NCI-H2171 (cell line): ENCODE results near the gene GATA5.

Source experiments
- DNase-seq: peaks from one replicate; lab custom pipeline; 2025; lab: John Stamatoyannopoulos, UW

GATA5 gene

GRCh38 chr20:62472138-62472940 is 3.5 kb downstream of the GATA5 start:
- no peak for DNase-seq

GRCh38 chr20:62470459-62470858 is 5.3 kb downstream of the GATA5 start:
- no peak for DNase-seq

GRCh38 chr20:62470001-62470400 is 5.8 kb downstream of the GATA5 start:
- no peak for DNase-seq

- DNase-seq, result no peak
Observed at GRCh38 chr20:62469352-62469751, 6.4 kb downstream of the GATA5 start.

- no peak for DNase-seq
Observed at GRCh38 chr20:62466806-62467537, 8.8 kb downstream of the GATA5 start.

- no peak for DNase-seq
Observed at GRCh38 chr20:62466072-62466760, 9.6 kb downstream of the GATA5 start.

- no peak for DNase-seq
Observed at GRCh38 chr20:62464990-62465389, 10.8 kb downstream of the GATA5 start.

GRCh38 chr20:62464425-62464770 is 11.4 kb downstream of the GATA5 start:
- no peak for DNase-seq

- DNase-seq, result no peak
Observed at GRCh38 chr20:62463651-62464424, 12.0 kb downstream of the GATA5 start.

- DNase-seq, result no peak
Observed at GRCh38 chr20:62462976-62463592, 12.7 kb downstream of the GATA5 start.

- no peak for DNase-seq
Observed at GRCh38 chr20:62461834-62462233, 14.0 kb downstream of the GATA5 start.

- DNase-seq, result no peak
Observed at GRCh38 chr20:62461157-62461556, 14.6 kb downstream of the GATA5 start.

GRCh38 chr20:62460678-62461077 is 15.1 kb downstream of the GATA5 start:
- DNase-seq, result no peak

GRCh38 chr20:62459488-62459887 is 16.3 kb downstream of the GATA5 start:
- DNase-seq, result no peak

- no peak for DNase-seq
Observed at GRCh38 chr20:62458275-62459251, 17.2 kb downstream of the GATA5 start.

GRCh38 chr20:62457831-62458230 is 18.0 kb downstream of the GATA5 start:
- no peak for DNase-seq

- no peak for DNase-seq
Observed at GRCh38 chr20:62457098-62457497, 18.7 kb downstream of the GATA5 start.

GRCh38 chr20:62455929-62456328 is 19.9 kb downstream of the GATA5 start:
- no peak for DNase-seq

GRCh38 chr20:62454904-62455636 is 20.7 kb downstream of the GATA5 start:
- no peak for DNase-seq
